WTC11 (cell line): ENCODE data around the gene PNMA8A. TPM values are rescaled to one million over a fixed set of nuclear protein-coding genes. Genes with fewer than 3 reads are reported as not detected.

ENCODE experiments used
- ATF1 ChIP-seq: sonication (generic); formaldehyde crosslinking; IDR thresholded peaks from 2 replicates; pipeline ENCODE4 v1.8.1; 2023; ENCODE audit warnings: mild to moderate bottlenecking, moderate library complexity, missing genetic modification reagents
- ATF2 ChIP-seq: sonication (generic); formaldehyde crosslinking; IDR thresholded peaks from 2 replicates; pipeline ENCODE4 v1.8.1; 2022; ENCODE audit warnings: low read depth, missing genetic modification reagents, borderline replicate concordance
- E2F1 ChIP-seq: sonication (generic); formaldehyde crosslinking; IDR thresholded peaks from 2 replicates; pipeline ENCODE4 v1.8.0; 2022; ENCODE audit warnings: mild to moderate bottlenecking, missing genetic modification reagents
- E2F5 ChIP-seq: sonication (generic); formaldehyde crosslinking; IDR thresholded peaks from 2 replicates; pipeline ENCODE4 v1.8.1; 2022; ENCODE audit warnings: mild to moderate bottlenecking, moderate library complexity, missing genetic modification reagents
- ERG ChIP-seq: fragments of 250-450 bp; sonication (Bioruptor Pico); IDR thresholded peaks from 2 replicates; pipeline ENCODE4 v1.8.0; 2021; ENCODE audit warnings: mild to moderate bottlenecking
- ESRRA ChIP-seq: sonication (generic); formaldehyde crosslinking; IDR thresholded peaks from 2 replicates; pipeline ENCODE4 v1.8.1; 2022; ENCODE audit warnings: mild to moderate bottlenecking, missing genetic modification reagents, borderline replicate concordance
- FOXJ3 ChIP-seq: sonication (generic); formaldehyde crosslinking; IDR thresholded peaks from 2 replicates; pipeline ENCODE4 v1.9.0; 2021; ENCODE audit warnings: missing genetic modification reagents, mild to moderate bottlenecking, borderline replicate concordance
- FOXK1 ChIP-seq: sonication (generic); formaldehyde crosslinking; IDR thresholded peaks from 2 replicates; pipeline ENCODE4 v1.8.0; 2022; ENCODE audit warnings: mild to moderate bottlenecking, moderate library complexity, missing genetic modification reagents
- FOXP1 ChIP-seq: sonication (generic); formaldehyde crosslinking; IDR thresholded peaks from 2 replicates; pipeline ENCODE4 v1.8.0; 2022; ENCODE audit warnings: missing genetic modification reagents, mild to moderate bottlenecking, moderate library complexity, borderline replicate concordance
- GRHL2 ChIP-seq: fragments of 250-450 bp; sonication (Bioruptor Pico); IDR thresholded peaks from 2 replicates; pipeline ENCODE4 v1.8.0; 2022; ENCODE audit warnings: mild to moderate bottlenecking, moderate library complexity; ENCODE audit not compliant: insufficient replicate concordance, severe bottlenecking
- GTF2I ChIP-seq: fragments of 250-450 bp; sonication (Bioruptor Pico); conservative IDR thresholded peaks from 2 replicates; pipeline ENCODE4 v1.4.0; 2021; ENCODE audit warnings: mild to moderate bottlenecking
- MLX ChIP-seq: sonication (generic); formaldehyde crosslinking; IDR thresholded peaks from 2 replicates; pipeline ENCODE4 v1.8.1; 2023; ENCODE audit warnings: mild to moderate bottlenecking, missing genetic modification reagents, moderate library complexity
- NR2C2 ChIP-seq: sonication (generic); formaldehyde crosslinking; IDR thresholded peaks from 2 replicates; pipeline ENCODE4 v1.8.0; 2022; ENCODE audit warnings: mild to moderate bottlenecking, missing genetic modification reagents
- PREB ChIP-seq: sonication (generic); formaldehyde crosslinking; IDR thresholded peaks from 2 replicates; pipeline ENCODE4 v1.8.1; 2022; ENCODE audit warnings: mild to moderate bottlenecking, missing genetic modification reagents, moderate library complexity, borderline replicate concordance
- SMAD3 ChIP-seq: sonication (generic); formaldehyde crosslinking; IDR thresholded peaks from 2 replicates; pipeline ENCODE4 v1.8.0; 2022; ENCODE audit warnings: missing genetic modification reagents, mild to moderate bottlenecking, borderline replicate concordance
- SMAD4 ChIP-seq: sonication (generic); formaldehyde crosslinking; IDR thresholded peaks from 2 replicates; pipeline ENCODE4 v1.8.0; 2022; ENCODE audit warnings: mild to moderate bottlenecking, missing genetic modification reagents
- SP1 ChIP-seq: sonication (generic); formaldehyde crosslinking; conservative IDR thresholded peaks from 2 replicates; pipeline ENCODE4 v1.8.1; 2022; ENCODE audit warnings: missing genetic modification reagents
- TEAD1 ChIP-seq: sonication (generic); formaldehyde crosslinking; IDR thresholded peaks from 2 replicates; pipeline ENCODE4 v1.8.0; 2022; ENCODE audit warnings: mild to moderate bottlenecking, missing genetic modification reagents
- TP53 ChIP-seq: sonication (generic); formaldehyde crosslinking; IDR thresholded peaks from 2 replicates; pipeline ENCODE4 v1.8.1; 2023; ENCODE audit warnings: mild to moderate bottlenecking, missing genetic modification reagents
- ZBTB21 ChIP-seq: sonication (generic); formaldehyde crosslinking; IDR thresholded peaks from 2 replicates; pipeline ENCODE4 v1.8.1; 2023; ENCODE audit warnings: mild to moderate bottlenecking, missing genetic modification reagents, borderline replicate concordance
- ZNF219 ChIP-seq: sonication (generic); formaldehyde crosslinking; IDR thresholded peaks from 2 replicates; pipeline ENCODE4 v1.8.0; 2023; ENCODE audit warnings: missing genetic modification reagents, mild to moderate bottlenecking, borderline replicate concordance
- ZNF281 ChIP-seq: sonication (generic); formaldehyde crosslinking; IDR thresholded peaks from 2 replicates; pipeline ENCODE4 v1.8.0; 2023; ENCODE audit warnings: mild to moderate bottlenecking, missing genetic modification reagents
- ZNF416 ChIP-seq: fragments of 250-450 bp; sonication (Bioruptor Pico); IDR thresholded peaks from 2 replicates; pipeline ENCODE4 v1.9.0; 2021; ENCODE audit warnings: mild to moderate bottlenecking, inconsistent platforms
- ZNF532 ChIP-seq: fragments of 250-450 bp; sonication (Bioruptor Pico); IDR thresholded peaks from 2 replicates; pipeline ENCODE4 v1.9.0; 2021; ENCODE audit warnings: mild to moderate bottlenecking, borderline replicate concordance
- total RNA-seq: library from RNA; stranded (reverse); gene quantifications from 3 replicates; pipeline ENCODE4 v1.2.3, GENCODE V29; 2021

The PNMA8A gene
- total RNA-seq, 1 experiment from 2014 or later: 25.4 TPM

GRCh38 chr19:46471116-46471733 lies at the start of gene PNMA8A (continued):
- peak; percentile 48; the same call in 1 of the 2 replicates for TF ChIP-seq TP53 (CRISPR knock-in tag)
- no peak for TF ChIP-seq E2F5 (CRISPR knock-in tag)
- TF ChIP-seq E2F1 (CRISPR knock-in tag): no peak
- no peak for TF ChIP-seq ZNF219 (CRISPR knock-in tag)
- no peak for TF ChIP-seq GTF2I (CRISPR knock-in tag)
- TF ChIP-seq ZNF416: no peak
- no peak for TF ChIP-seq MLX
- TF ChIP-seq SP1 (CRISPR knock-in tag): 0 out of 2 replicates have a peak, but pooled peaks have one; percentile 63
- TF ChIP-seq GRHL2: no peak
- no peak for TF ChIP-seq PREB
- TF ChIP-seq ERG: no peak
- peak; percentile 86 for TF ChIP-seq FOXP1 (CRISPR knock-in tag)
- no peak for TF ChIP-seq NR2C2 (CRISPR knock-in tag)
- no peak for TF ChIP-seq SMAD4
- no peak for TF ChIP-seq ZBTB21 (CRISPR knock-in tag)
- no peak for TF ChIP-seq ZNF532 (CRISPR knock-in tag)
- no peak for TF ChIP-seq SMAD3 (CRISPR knock-in tag)
- TF ChIP-seq FOXK1: peak; percentile 44; the same call in 1 of the 2 replicates
- no peak for TF ChIP-seq ATF1 (CRISPR knock-in tag)
- TF ChIP-seq FOXJ3: no peak
- no peak for TF ChIP-seq ATF2
- 0 out of 2 replicates have a peak, but pooled peaks have one; percentile 34 for TF ChIP-seq ESRRA (CRISPR knock-in tag)
- TF ChIP-seq TEAD1 (CRISPR knock-in tag): no peak
- TF ChIP-seq ZNF281 (CRISPR knock-in tag): no peak
